ENCODE data around the gene RGL4.
"Not testable (repeated sequence)": the region's sequence is repeated elsewhere in the genome, so short reads cannot be mapped to it uniquely, and the experiment has no call there.

The RGL4 gene

GRCh38 chr22:23690713-23691112 lies at the start of gene RGL4:
Gene RGL4 (plus strand): TSS chr22:23691013. CDS start chr22:23692031, 1,018 bp downstream.
- Histone ChIP-seq H3K27me3 (replicated peaks) (no peaks in the 10 kb centered on the region), H3K36me3 (replicated peaks) (peaks cover 18% of the 10 kb centered on the region), H3K4me3 (ENCODE audit: low read depth, low read length) (no peak within 1 kb of the TSS), H3K27ac (no peak within 1 kb of the TSS)
- TF ChIP-seq CTCF (IDR thresholded peaks at IDR 0.05; ENCODE audit: low read depth, low read length, missing control alignments) = no peak
- in situ Hi-C loops (cut with HindIII; ENCODE audit: low pct_ligation_motif_present, low sequenced_read_pairs) = no loop called here
- no peak for DNase-seq

- H3K27me3 ChIP-seq (replicated peaks); DNase-seq; H3K4me3 ChIP-seq (ENCODE audit: low read depth, low read length); H3K27ac ChIP-seq; in situ Hi-C loops (cut with HindIII; ENCODE audit: low pct_ligation_motif_present, low sequenced_read_pairs); H3K36me3 ChIP-seq (replicated peaks): not testable (repeated sequence)
Measured at GRCh38 chr22:23646526-23646925, 44.3 kb upstream of the RGL4 start.

- in situ Hi-C loops (cut with HindIII; ENCODE audit: low pct_ligation_motif_present, low sequenced_read_pairs) = no loop called here
- Histone ChIP-seq H3K27me3 (replicated peaks) (no peaks in the 10 kb centered on the region), H3K36me3 (replicated peaks) (no peaks in the 10 kb centered on the region), H3K27ac (no peak overlapping the region), H3K4me3 (ENCODE audit: low read depth, low read length) (no peak overlapping the region)
- no peak for TF ChIP-seq CTCF (IDR thresholded peaks at IDR 0.05; ENCODE audit: low read depth, low read length, missing control alignments)
- DNase-seq = no peak
Measured at GRCh38 chr22:23649071-23649501, 41.7 kb upstream of the RGL4 start.

- Histone ChIP-seq H3K36me3 (replicated peaks) (no peaks in the 10 kb centered on the region), H3K27me3 (replicated peaks) (no peaks in the 10 kb centered on the region), H3K4me3 (ENCODE audit: low read depth, low read length) (no peak overlapping the region), H3K27ac (no peak overlapping the region)
- no peak for TF ChIP-seq CTCF (IDR thresholded peaks at IDR 0.05; ENCODE audit: low read depth, low read length, missing control alignments)
- no peak for DNase-seq
- in situ Hi-C loops (cut with HindIII; ENCODE audit: low pct_ligation_motif_present, low sequenced_read_pairs) = no loop called here
Measured at GRCh38 chr22:23651676-23652075, 39.1 kb upstream of the RGL4 start.

- no peaks in the 10 kb centered on the region for H3K36me3 ChIP-seq (replicated peaks)
- no peak for DNase-seq
- H3K4me3 ChIP-seq (ENCODE audit: low read depth, low read length) = no peak overlapping the region
- H3K27me3 ChIP-seq (replicated peaks) = no peaks in the 10 kb centered on the region
- in situ Hi-C loops (cut with HindIII; ENCODE audit: low pct_ligation_motif_present, low sequenced_read_pairs) = no loop called here
- no peak for TF ChIP-seq CTCF (IDR thresholded peaks at IDR 0.05; ENCODE audit: low read depth, low read length, missing control alignments)
- H3K27ac ChIP-seq = no peak overlapping the region
Measured at GRCh38 chr22:23652286-23652685, 38.5 kb upstream of the RGL4 start.

GRCh38 chr22:23652711-23653110 lies 38.1 kb upstream of the RGL4 start:
- TF ChIP-seq CTCF (IDR thresholded peaks at IDR 0.05; ENCODE audit: low read depth, low read length, missing control alignments) = no peak
- no peak overlapping the region for H3K4me3 ChIP-seq (ENCODE audit: low read depth, low read length)
- DNase-seq = no peak

More at GRCh38 chr22:23652711-23653110, 38.1 kb upstream of the RGL4 start:
- in situ Hi-C loops (cut with HindIII; ENCODE audit: low pct_ligation_motif_present, low sequenced_read_pairs) = no loop called here
- Histone ChIP-seq H3K36me3 (replicated peaks) (no peaks in the 10 kb centered on the region), H3K27ac (no peak overlapping the region), H3K27me3 (replicated peaks) (no peaks in the 10 kb centered on the region)
